Vagina (tissue), 2 donors: ENCODE measurements around the gene SERPINE1. TPM values are rescaled to one million over a fixed set of nuclear protein-coding genes. Genes with fewer than 3 reads are reported as not detected.

Source experiments
- DNase-seq, 2 donors: peaks; one replicate each; pipeline ENCODE4 v3.0.0-alpha.2; 2017; ENCODE audit errors: extremely low spot score in 2 of 2
- H3K27ac ChIP-seq: fragments of 200-600 bp; sonication (generic); one replicate; pipeline ENCODE4 v1.5.1; 2019
- H3K27me3 ChIP-seq: fragments of 200-600 bp; sonication (generic); one replicate; pipeline ENCODE4 v1.5.1; 2019
- H3K36me3 ChIP-seq, 2 donors: fragments of 200-600 bp; sonication (generic); one replicate each; pipeline ENCODE4 v1.5.1; 2017 to 2019
- H3K4me1 ChIP-seq: fragments of 200-600 bp; sonication (generic); one replicate; pipeline ENCODE4 v1.5.1; 2019
- H3K4me3 ChIP-seq, 2 donors: fragments of 200-600 bp; sonication (generic); 1 replicate in 1 of 2; 2 replicates in 1 of 2; pipeline ENCODE4 v1.5.1; 2016 to 2019
- H3K9me3 ChIP-seq: fragments of 200-600 bp; sonication (generic); one replicate; pipeline ENCODE4 v1.5.1; 2019
- CTCF ChIP-seq, 3 experiments: fragments of 450-650 bp in 2 of 3; fragments of 200-600 bp in 1 of 3; sonication (generic) in 1 of 3; IDR thresholded peaks; one replicate each; pipeline ENCODE4 v1.5.1; 2017 to 2019; ENCODE audit warnings: antibody characterized with exemption in 3 of 3, mild to moderate bottlenecking in 2 of 3, moderate library complexity in 2 of 3
- POLR2A ChIP-seq, 2 donors: fragments of 450-650 bp; IDR thresholded peaks; one replicate each; pipeline ENCODE4 v1.6.1; 2017; ENCODE audit warnings: antibody characterized with exemption in 2 of 2, mild to moderate bottlenecking in 2 of 2, moderate library complexity in 2 of 2
- POLR2AphosphoS5 ChIP-seq, 2 donors: sonication (generic); formaldehyde crosslinking; IDR thresholded peaks; one replicate each; pipeline ENCODE4 v1.9.0; 2017; ENCODE audit warnings: antibody characterized with exemption in 2 of 2, mild to moderate bottlenecking in 2 of 2, low read depth in 1 of 2; ENCODE audit not compliant: insufficient read depth in 1 of 2
- intact Hi-C: fragments of 100-400 bp; cut with DNase I; formaldehyde crosslinking; loops from one replicate; pipeline ENCODE4 v1.15.1; 2023
- total RNA-seq: library from RNA; depleted of rRNA; stranded (reverse); fragments of >200 nt; gene quantifications from one replicate; pipeline ENCODE4 v1.2.3, GENCODE V29; 2016

Gene SERPINE1
- total RNA-seq, 1 donor from 2014 or later, result 14.7 TPM

- no peak for DNase-seq
- peaks cover 37% of the 10 kb centered on the region for H3K4me1 ChIP-seq
- no peaks in the 10 kb centered on the region for H3K36me3 ChIP-seq
- TF ChIP-seq CTCF (IDR thresholded peaks at IDR 0.05), result peak; percentile 35 to 63 (median 58)
- no peak for TF ChIP-seq POLR2A (IDR thresholded peaks at IDR 0.05)
- no peak overlapping the region for H3K27ac ChIP-seq
- intact Hi-C loops, result no loop called here
- H3K4me3 ChIP-seq, result no peak overlapping the region
- H3K27me3 ChIP-seq, result peaks cover 24% of the 10 kb centered on the region
- no peaks in the 10 kb centered on the region for H3K9me3 ChIP-seq
These were observed 43.1 kb downstream of the SERPINE1 start for GRCh38 chr7:101169838-101170551.

GRCh38 chr7:101170617-101171441 lies 43.9 kb downstream of the SERPINE1 start:
- TF ChIP-seq POLR2A (IDR thresholded peaks at IDR 0.05) (no peak), CTCF (IDR thresholded peaks at IDR 0.05) (no peak), POLR2AphosphoS5 (IDR thresholded peaks at IDR 0.05; ENCODE audit: insufficient read depth in 1 of 2, low read depth in 1 of 2) (no peak)
- H3K4me3 ChIP-seq, result no peak overlapping the region
- peaks cover 24% of the 10 kb centered on the region for H3K27me3 ChIP-seq
- no peak for DNase-seq
- peaks cover 29% of the 10 kb centered on the region for H3K4me1 ChIP-seq
- no peak overlapping the region for H3K27ac ChIP-seq
- H3K9me3 ChIP-seq, result no peaks in the 10 kb centered on the region
- intact Hi-C loops, result no loop called here
- no peaks in the 10 kb centered on the region for H3K36me3 ChIP-seq

GRCh38 chr7:101171442-101171837 lies 44.5 kb downstream of the SERPINE1 start:
- Histone ChIP-seq H3K36me3 (no peaks in the 10 kb centered on the region), H3K4me1 (peaks cover 27% of the 10 kb centered on the region), H3K27ac (no peak overlapping the region), H3K9me3 (no peaks in the 10 kb centered on the region), H3K27me3 (peaks cover 24% of the 10 kb centered on the region), H3K4me3 (no peak overlapping the region)
- DNase-seq, result no peak
- TF ChIP-seq POLR2A (IDR thresholded peaks at IDR 0.05) (no peak), POLR2AphosphoS5 (IDR thresholded peaks at IDR 0.05; ENCODE audit: insufficient read depth in 1 of 2, low read depth in 1 of 2) (no peak), CTCF (IDR thresholded peaks at IDR 0.05) (no peak)
- intact Hi-C loops, result no loop called here

GRCh38 chr7:101172005-101172853 lies 45.3 kb downstream of the SERPINE1 start:
- TF ChIP-seq CTCF (IDR thresholded peaks at IDR 0.05) (no peak), POLR2A (IDR thresholded peaks at IDR 0.05) (no peak), POLR2AphosphoS5 (IDR thresholded peaks at IDR 0.05; ENCODE audit: insufficient read depth in 1 of 2, low read depth in 1 of 2) (no peak)
- Histone ChIP-seq H3K4me1 (peaks cover 27% of the 10 kb centered on the region), H3K9me3 (no peaks in the 10 kb centered on the region), H3K36me3 (no peaks in the 10 kb centered on the region), H3K4me3 (peak overlapping the region in 1 of 2 donors; percentile 14), H3K27ac (no peak overlapping the region), H3K27me3 (peaks cover 24% of the 10 kb centered on the region)
- intact Hi-C loops, result no loop called here
- DNase-seq, result no peak
